NCI-H2227 (cell line): ENCODE data around the gene BCKDHA.
"Not testable (repeated sequence)": the region's sequence is repeated elsewhere in the genome, so short reads cannot be mapped to it uniquely, and the experiment has no call there.

Experiments used
- DNase-seq: peaks from one replicate; lab custom pipeline; 2025; ENCODE audit not compliant: unreplicated experiment; lab: John Stamatoyannopoulos, UW

BCKDHA gene

GRCh38 chr19:41442473-41443355 is 45.1 kb downstream of the BCKDHA start, which contains the start of gene ERICH4:
TSS of gene ERICH4 (plus strand) at chr19:41443156. CDS start at chr19:41443170, 14 bp downstream.
- no peak for DNase-seq

GRCh38 chr19:41443813-41444455 is 46.3 kb downstream of the BCKDHA start:
- DNase-seq: no peak

GRCh38 chr19:41445575-41445974 is 48.0 kb downstream of the BCKDHA start:
- DNase-seq: no peak

- DNase-seq: no peak
These were observed 50.2 kb downstream of the BCKDHA start for GRCh38 chr19:41447732-41448332.

GRCh38 chr19:41449079-41449864 is 51.7 kb downstream of the BCKDHA start:
- DNase-seq: peak; percentile 88

- no peak for DNase-seq
These were observed 52.2 kb downstream of the BCKDHA start for GRCh38 chr19:41449865-41450178.

GRCh38 chr19:41452584-41453275 is 55.1 kb downstream of the BCKDHA start:
- no peak for DNase-seq

GRCh38 chr19:41455936-41456335 is 58.3 kb downstream of the BCKDHA start:
- DNase-seq: no peak

- no peak for DNase-seq
These were observed 58.8 kb downstream of the BCKDHA start for GRCh38 chr19:41456342-41456918.

GRCh38 chr19:41457241-41457640 is 59.6 kb downstream of the BCKDHA start:
- DNase-seq: no peak

- no peak for DNase-seq
These were observed 64.9 kb downstream of the BCKDHA start for GRCh38 chr19:41462497-41462896.

- not testable (repeated sequence) for DNase-seq
These were observed 65.9 kb downstream of the BCKDHA start for GRCh38 chr19:41463257-41464256.
